ENCODE results near the gene TRIM48.
"Not testable (repeated sequence)": the region's sequence is repeated elsewhere in the genome, so short reads cannot be mapped to it uniquely, and the experiment has no call there.

Gene TRIM48, protein sequence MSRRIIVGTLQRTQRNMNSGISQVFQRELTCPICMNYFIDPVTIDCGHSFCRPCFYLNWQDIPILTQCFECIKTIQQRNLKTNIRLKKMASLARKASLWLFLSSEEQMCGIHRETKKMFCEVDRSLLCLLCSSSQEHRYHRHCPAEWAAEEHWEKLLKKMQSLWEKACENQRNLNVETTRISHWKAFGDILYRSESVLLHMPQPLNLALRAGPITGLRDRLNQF

DNA sequence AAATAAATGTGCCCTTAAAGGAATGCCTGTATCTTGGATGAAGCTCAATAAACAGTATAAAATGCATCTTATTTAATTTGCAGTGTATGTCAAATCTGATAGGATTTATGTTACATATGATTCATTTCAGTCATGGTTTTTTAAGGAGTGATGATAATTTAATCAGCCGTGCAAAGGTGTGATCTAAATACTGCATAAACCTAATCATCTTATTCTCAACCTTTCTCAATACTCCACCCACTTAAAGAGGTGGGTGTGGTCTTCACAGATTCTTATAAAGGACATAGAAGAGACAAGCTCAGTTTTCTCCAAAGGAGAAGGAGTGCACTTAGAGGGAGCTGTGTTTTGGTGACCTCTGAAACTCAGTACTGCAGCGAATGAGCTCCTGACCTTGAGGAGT lies at the start of gene TRIM48:
Gene TRIM48 (plus strand): TSS at position 301 of the 400 bp plus-strand sequence. CDS start 113 bp downstream, outside the sequence.
- DNase-seq; in situ Hi-C loops (cut with MboI; ENCODE audit: low pct_unique_long_range_greater_than_20kb, low sequenced_read_pairs): not testable (repeated sequence)

DNA sequence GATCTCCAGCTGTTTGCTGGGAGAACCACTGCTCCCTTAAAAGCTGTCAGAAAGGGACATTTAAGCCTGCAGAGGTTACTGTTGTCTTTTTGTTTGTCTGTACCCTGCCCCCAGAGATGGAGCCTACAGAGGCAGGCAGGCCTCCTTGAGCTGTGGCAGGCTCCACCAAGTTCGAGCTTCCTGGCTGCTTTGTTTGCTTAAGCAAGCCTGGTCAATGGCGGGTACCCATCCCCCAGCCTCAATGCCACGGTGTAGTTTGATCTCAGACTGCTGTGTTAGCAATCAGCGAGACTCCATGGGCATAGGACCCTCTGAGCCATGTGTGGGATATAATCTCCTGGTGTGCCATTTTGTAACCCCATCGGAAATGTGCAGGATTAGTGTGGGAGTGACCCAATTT lies 23.6 kb upstream of the TRIM48 start:
- in situ Hi-C loops (cut with MboI; ENCODE audit: low pct_unique_long_range_greater_than_20kb, low sequenced_read_pairs); DNase-seq: not testable (repeated sequence)

DNA sequence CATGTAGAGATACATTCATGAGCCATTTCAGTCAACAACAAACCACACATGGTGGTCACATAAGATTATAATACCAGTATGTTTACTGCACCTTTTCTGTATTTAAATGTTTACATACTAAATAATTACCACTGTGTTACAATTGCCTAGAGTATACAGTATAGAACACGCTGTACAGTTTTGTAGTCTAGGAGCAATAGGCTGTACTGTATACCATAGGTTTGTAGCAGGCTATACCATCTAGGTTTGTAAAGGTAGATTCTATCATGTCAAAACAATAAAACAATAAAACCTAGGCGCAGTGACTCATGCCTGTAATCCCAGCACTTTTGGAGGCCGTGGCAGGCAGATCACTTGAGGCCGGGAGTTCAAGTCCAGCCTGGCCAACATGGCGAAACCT lies 1.1 kb downstream of the TRIM48 start:
- DNase-seq, result no peak
- in situ Hi-C loops (cut with MboI; ENCODE audit: low pct_unique_long_range_greater_than_20kb, low sequenced_read_pairs), result no loop called here
